ENCODE results near the gene PTPN14. TPM values are rescaled to one million over a fixed set of nuclear protein-coding genes. Genes with fewer than 3 reads are reported as not detected.

PTPN14 gene
- total RNA-seq, 1 donor from 2014 or later = 136 TPM

DNA sequence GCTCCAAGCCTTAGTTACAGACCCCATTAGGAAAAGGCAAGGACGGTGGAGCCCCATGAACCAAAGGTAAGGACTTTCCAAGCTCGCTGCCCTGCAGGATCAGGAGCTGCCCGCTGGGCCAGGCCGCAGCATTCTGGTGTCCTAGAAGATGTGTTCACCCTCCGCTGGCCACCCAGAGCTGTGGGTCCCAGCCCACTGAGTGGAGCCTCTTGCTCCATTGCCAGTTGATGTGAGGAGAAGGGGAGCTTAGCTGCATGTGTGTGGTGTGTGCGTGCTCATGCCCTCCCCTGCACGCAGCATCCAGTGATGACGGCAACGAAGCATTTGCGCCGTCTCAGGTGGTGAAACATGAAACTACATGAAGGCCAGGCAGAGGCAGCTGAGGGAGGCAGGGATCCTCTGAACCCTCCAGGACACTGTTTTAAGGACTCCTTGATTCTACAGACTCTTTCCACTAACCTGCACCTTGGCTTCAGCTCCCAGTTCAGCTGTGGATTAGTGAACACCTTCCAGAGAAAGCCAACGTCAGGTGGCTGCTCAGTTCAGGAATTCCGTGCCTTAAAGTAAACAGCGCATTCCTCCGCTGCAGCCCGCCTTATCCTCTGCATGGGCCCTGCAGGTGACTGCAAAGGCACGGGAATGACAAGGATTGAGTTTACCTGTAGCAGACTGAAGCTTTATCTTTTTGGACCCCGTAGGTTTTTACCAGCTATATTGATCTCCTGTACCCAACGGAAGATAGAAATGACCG, 221.8 kb downstream of the PTPN14 start:
- Mint-ChIP-seq H3K27me3 (ENCODE audit: low read depth) (no peaks in the 10 kb centered on the region), H3K36me3 (ENCODE audit: low read depth) (peaks cover 16% of the 10 kb centered on the region), H3K27ac (ENCODE audit: unreplicated experiment) (no peak overlapping the region), H3K9me3 (ENCODE audit: low read depth) (no peaks in the 10 kb centered on the region), H3K4me1 (ENCODE audit: low read depth) (peaks cover 20% of the 10 kb centered on the region), H3K4me3 (ENCODE audit: unreplicated experiment) (no peak overlapping the region)
- TF ChIP-seq, protein P1, sequence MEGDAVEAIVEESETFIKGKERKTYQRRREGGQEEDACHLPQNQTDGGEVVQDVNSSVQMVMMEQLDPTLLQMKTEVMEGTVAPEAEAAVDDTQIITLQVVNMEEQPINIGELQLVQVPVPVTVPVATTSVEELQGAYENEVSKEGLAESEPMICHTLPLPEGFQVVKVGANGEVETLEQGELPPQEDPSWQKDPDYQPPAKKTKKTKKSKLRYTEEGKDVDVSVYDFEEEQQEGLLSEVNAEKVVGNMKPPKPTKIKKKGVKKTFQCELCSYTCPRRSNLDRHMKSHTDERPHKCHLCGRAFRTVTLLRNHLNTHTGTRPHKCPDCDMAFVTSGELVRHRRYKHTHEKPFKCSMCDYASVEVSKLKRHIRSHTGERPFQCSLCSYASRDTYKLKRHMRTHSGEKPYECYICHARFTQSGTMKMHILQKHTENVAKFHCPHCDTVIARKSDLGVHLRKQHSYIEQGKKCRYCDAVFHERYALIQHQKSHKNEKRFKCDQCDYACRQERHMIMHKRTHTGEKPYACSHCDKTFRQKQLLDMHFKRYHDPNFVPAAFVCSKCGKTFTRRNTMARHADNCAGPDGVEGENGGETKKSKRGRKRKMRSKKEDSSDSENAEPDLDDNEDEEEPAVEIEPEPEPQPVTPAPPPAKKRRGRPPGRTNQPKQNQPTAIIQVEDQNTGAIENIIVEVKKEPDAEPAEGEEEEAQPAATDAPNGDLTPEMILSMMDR (IDR thresholded peaks at IDR 0.05) = no peak
- DNase-seq (ENCODE audit: low spot score) = no peak

- Mint-ChIP-seq H3K4me3 (ENCODE audit: unreplicated experiment) (no peak overlapping the region), H3K4me1 (ENCODE audit: low read depth) (peaks cover 17% of the 10 kb centered on the region), H3K27ac (ENCODE audit: unreplicated experiment) (no peak overlapping the region), H3K9me3 (ENCODE audit: low read depth) (no peaks in the 10 kb centered on the region), H3K36me3 (ENCODE audit: low read depth) (peaks cover 12% of the 10 kb centered on the region), H3K27me3 (ENCODE audit: low read depth) (no peaks in the 10 kb centered on the region)
- TF ChIP-seq, protein P1 (IDR thresholded peaks at IDR 0.05) = peak; percentile 95
- DNase-seq (ENCODE audit: low spot score) = no peak
These were observed 222.5 kb downstream of the PTPN14 start for GRCh38 chr1:214328770-214329469.

GRCh38 chr1:214327514-214327913, 223.9 kb downstream of the PTPN14 start:
- Mint-ChIP-seq H3K27ac (ENCODE audit: unreplicated experiment) (peak overlapping the region; percentile 22), H3K4me1 (ENCODE audit: low read depth) (peaks cover 7% of the 10 kb centered on the region), H3K9me3 (ENCODE audit: low read depth) (no peaks in the 10 kb centered on the region), H3K27me3 (ENCODE audit: low read depth) (no peaks in the 10 kb centered on the region), H3K36me3 (ENCODE audit: low read depth) (peaks cover 12% of the 10 kb centered on the region), H3K4me3 (ENCODE audit: unreplicated experiment) (no peak overlapping the region)
- TF ChIP-seq, protein P1 (IDR thresholded peaks at IDR 0.05) = no peak
- no peak for DNase-seq (ENCODE audit: low spot score)

DNA sequence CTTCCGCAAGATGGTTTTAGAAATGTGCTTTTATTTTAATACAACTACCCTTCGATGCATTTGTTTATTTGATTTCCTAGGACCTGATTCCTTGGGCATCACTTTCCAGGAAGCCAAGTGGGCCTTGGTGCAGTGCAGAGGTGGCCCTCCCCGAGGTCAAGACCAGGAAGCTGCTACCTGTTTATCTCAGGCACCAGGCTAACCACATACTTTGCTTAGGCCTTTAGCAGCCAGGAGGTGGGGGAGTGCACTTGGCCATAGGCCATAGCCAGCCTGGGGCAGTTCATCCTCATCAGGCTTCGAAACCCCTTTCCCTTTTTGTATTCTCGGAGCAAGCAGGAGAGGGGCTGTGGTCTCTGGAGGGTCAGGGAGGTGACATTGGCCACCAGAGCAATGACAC, 225.0 kb downstream of the PTPN14 start:
- Mint-ChIP-seq H3K4me1 (ENCODE audit: low read depth) (peaks cover 7% of the 10 kb centered on the region), H3K4me3 (ENCODE audit: unreplicated experiment) (no peak overlapping the region), H3K9me3 (ENCODE audit: low read depth) (no peaks in the 10 kb centered on the region), H3K27me3 (ENCODE audit: low read depth) (no peaks in the 10 kb centered on the region), H3K36me3 (ENCODE audit: low read depth) (peaks cover 13% of the 10 kb centered on the region), H3K27ac (ENCODE audit: unreplicated experiment) (no peak overlapping the region)
- DNase-seq (ENCODE audit: low spot score) = no peak
- TF ChIP-seq, protein P1 (IDR thresholded peaks at IDR 0.05) = no peak

DNA sequence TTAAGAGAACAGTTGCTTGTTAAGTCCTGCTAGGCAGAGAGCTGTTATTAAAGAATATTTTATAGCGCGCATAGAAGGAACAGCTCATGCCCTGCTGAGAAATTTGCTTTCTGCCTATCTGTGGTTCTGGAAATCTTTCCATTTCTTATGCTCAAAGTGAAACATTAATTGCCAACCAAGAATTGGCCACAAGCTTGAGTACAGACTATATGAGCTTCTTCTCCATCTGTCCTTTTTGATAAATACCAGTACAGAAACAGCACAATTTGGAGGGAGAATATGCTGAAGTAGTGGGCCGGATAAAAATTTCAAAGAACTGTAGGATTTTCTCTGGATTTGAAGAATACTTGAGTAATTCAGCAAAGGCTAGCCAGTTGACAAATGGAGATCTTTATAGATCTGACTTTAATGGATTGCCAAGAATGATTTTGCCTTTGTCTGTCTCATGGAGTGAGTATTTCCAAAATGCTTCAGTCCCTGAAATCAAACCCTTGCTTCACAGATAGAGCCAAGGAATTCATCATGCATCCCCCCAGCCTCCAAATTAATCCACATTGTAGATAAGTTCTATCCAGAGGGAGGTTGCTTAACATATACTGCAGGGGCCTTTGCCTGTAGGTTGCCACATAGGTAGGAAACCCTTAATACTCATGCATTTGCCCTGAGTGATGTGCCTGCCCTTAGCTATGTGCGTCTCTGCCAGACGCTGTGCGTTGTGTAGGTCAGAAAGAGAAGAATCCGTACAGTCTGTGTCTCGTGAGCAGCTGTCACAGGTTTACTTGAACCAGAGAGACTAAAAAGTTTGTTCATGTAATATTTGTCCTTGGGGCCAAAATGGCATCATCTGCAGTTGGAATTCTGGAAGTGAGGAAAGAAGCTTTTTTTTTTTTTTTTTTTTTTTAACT, 226.3 kb downstream of the PTPN14 start:
- H3K27me3 Mint-ChIP-seq (ENCODE audit: low read depth) = no peaks in the 10 kb centered on the region
- H3K4me3 Mint-ChIP-seq (ENCODE audit: unreplicated experiment) = no peak overlapping the region
- H3K9me3 Mint-ChIP-seq (ENCODE audit: low read depth) = no peaks in the 10 kb centered on the region
- H3K36me3 Mint-ChIP-seq (ENCODE audit: low read depth) = peaks cover 11% of the 10 kb centered on the region
- H3K27ac Mint-ChIP-seq (ENCODE audit: unreplicated experiment) = no peak overlapping the region
- DNase-seq (ENCODE audit: low spot score) = no peak
- peaks cover 7% of the 10 kb centered on the region for H3K4me1 Mint-ChIP-seq (ENCODE audit: low read depth)
- TF ChIP-seq, protein P1 (IDR thresholded peaks at IDR 0.05) = no peak
